Activated effector memory CD4-positive, alpha-beta T cell treated with Interleukin-2 at 50 U/mL for 16 hours (primary cell): ENCODE data around the gene EML2.
"Not testable (repeated sequence)": the region's sequence is repeated elsewhere in the genome, so short reads cannot be mapped to it uniquely, and the experiment has no call there.

Source experiments
- DNase-seq: peaks from one replicate; pipeline ENCODE4 v3.0.0-alpha.2; 2020

EML2 gene

GRCh38 chr19:45638930-45639729 is at the start of gene EML2:
TSS of gene EML2 (minus strand) at chr19:45639397. CDS start at chr19:45639376, 21 bp downstream.
- DNase-seq = peak; percentile 50

- no peak for DNase-seq
Measured at GRCh38 chr19:45687599-45687998, 48.4 kb upstream of the EML2 start.

GRCh38 chr19:45685045-45685444 is 45.8 kb upstream of the EML2 start:
- not testable (repeated sequence) for DNase-seq

- DNase-seq = no peak
Measured at GRCh38 chr19:45682908-45683307, 43.7 kb upstream of the EML2 start.

GRCh38 chr19:45682117-45682516 is 42.9 kb upstream of the EML2 start:
- DNase-seq = no peak

- peak; percentile 84 for DNase-seq
Measured at GRCh38 chr19:45681391-45682015, 42.3 kb upstream of the EML2 start.

GRCh38 chr19:45677351-45678230 is 38.4 kb upstream of the EML2 start:
- peak; percentile 58 for DNase-seq

GRCh38 chr19:45676851-45677263 is 37.7 kb upstream of the EML2 start:
- DNase-seq = no peak

GRCh38 chr19:45674946-45675345 is 35.7 kb upstream of the EML2 start:
- DNase-seq = no peak

GRCh38 chr19:45670670-45671453 is 31.7 kb upstream of the EML2 start:
- DNase-seq = no peak

- DNase-seq = no peak
Measured at GRCh38 chr19:45668342-45668871, 29.2 kb upstream of the EML2 start.

GRCh38 chr19:45667620-45668341 is 28.6 kb upstream of the EML2 start, which contains the start of gene GIPR:
TSS of gene GIPR (plus strand) at chr19:45668221. CDS start at chr19:45669521, 1,300 bp downstream.
- DNase-seq = no peak

GRCh38 chr19:45664575-45664974 is 25.4 kb upstream of the EML2 start:
- no peak for DNase-seq

- no peak for DNase-seq
Measured at GRCh38 chr19:45663800-45664199, 24.6 kb upstream of the EML2 start.

GRCh38 chr19:45660636-45661035 is 21.4 kb upstream of the EML2 start:
- no peak for DNase-seq

- DNase-seq = no peak
Measured at GRCh38 chr19:45659096-45659729, 20.0 kb upstream of the EML2 start.

GRCh38 chr19:45657520-45658167 is 18.4 kb upstream of the EML2 start:
- no peak for DNase-seq

- no peak for DNase-seq
Measured at GRCh38 chr19:45655073-45655472, 15.9 kb upstream of the EML2 start.

GRCh38 chr19:45653634-45654033 is 14.4 kb upstream of the EML2 start:
- no peak for DNase-seq

- DNase-seq = no peak
Measured at GRCh38 chr19:45650722-45651121, 11.5 kb upstream of the EML2 start.

GRCh38 chr19:45646345-45646698 is 7.1 kb upstream of the EML2 start:
- DNase-seq = no peak
